ES-I3 (cell line): ENCODE results near the gene CRTC3.

ENCODE experiments used
- H3K36me3 ChIP-seq: 2 replicates; pipeline ENCODE4 v1.6.1; 2013; ENCODE audit warnings: mild to moderate bottlenecking, low read length, control low read depth, moderate library complexity; ENCODE audit not compliant: insufficient read depth
- H3K4me1 ChIP-seq: 2 replicates; pipeline ENCODE4 v1.6.1; 2013; ENCODE audit warnings: mild to moderate bottlenecking, control low read depth, low read length; ENCODE audit not compliant: insufficient read depth
- H3K9ac ChIP-seq: 2 replicates; pipeline ENCODE4 v1.6.1; 2013; ENCODE audit warnings: low read depth, mild to moderate bottlenecking, low read length, moderate library complexity
- H3K9me3 ChIP-seq: 2 replicates; pipeline ENCODE4 v1.6.1; 2013; ENCODE audit warnings: mild to moderate bottlenecking, low read length, moderate library complexity; ENCODE audit not compliant: control insufficient read depth, insufficient read depth

Gene CRTC3

DNA sequence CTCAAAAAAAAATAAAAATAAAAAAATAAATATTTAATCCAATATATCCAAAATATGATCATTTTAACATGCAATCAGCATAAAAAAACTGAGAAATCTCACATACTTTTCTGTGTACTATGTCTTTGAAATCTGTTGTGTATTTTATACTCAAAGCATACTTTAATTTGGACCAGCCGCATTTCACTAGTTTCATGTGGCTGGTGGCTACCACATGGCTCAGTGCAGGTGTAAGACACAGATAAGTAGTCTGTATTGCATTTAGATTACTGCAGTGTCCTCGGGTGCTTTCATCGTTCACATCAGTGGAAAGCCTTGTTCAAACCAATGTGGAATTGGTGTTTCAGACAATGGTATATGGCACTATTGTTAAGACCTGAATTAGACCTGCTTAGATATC lies 11.0 kb downstream of the CRTC3 start:
- Histone ChIP-seq H3K9ac (no peak overlapping the region), H3K36me3 (no peaks in the 10 kb centered on the region), H3K9me3 (no peaks in the 10 kb centered on the region), H3K4me1 (peaks cover 6% of the 10 kb centered on the region)

DNA sequence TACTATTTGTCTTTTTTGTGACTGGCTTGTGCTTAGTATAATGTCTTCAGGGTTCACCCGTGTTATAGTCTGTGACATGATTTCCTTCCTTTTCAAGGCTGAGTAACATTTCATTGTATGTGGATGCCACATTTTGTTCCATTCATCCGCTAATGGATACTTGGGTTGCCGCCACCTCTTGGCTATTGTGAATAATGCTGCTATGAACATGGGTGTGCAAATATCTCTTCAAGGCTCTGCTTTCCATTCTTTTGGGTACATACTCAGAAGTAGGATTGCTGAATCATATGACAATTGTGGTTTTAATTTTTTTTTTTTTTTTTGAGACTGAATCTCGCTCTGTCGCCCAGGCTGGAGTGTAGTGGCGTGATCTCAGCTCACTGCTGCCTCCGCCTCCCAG lies 15.4 kb downstream of the CRTC3 start:
- Histone ChIP-seq H3K9ac (no peak overlapping the region), H3K9me3 (no peaks in the 10 kb centered on the region), H3K36me3 (no peaks in the 10 kb centered on the region), H3K4me1 (no peaks in the 10 kb centered on the region)

DNA sequence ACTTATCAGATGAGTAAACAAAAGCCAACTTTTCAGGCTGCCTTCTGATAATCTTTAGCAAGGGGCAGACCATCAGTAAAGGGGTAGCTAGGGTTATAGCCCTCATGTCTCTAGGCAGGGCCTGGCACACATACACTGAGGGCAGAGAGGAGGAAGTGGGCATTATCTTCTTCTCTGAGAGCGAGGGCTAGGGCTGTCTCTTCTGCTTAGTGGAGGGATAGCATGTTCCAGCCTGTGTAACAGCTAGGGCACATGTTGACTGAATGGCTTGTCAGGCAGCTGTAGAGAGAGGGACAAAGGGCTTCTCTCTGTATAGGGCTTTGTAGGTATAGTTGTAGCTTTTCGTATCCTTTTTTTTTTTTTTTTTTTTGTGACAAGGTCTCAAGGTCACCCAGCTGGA lies 17.8 kb downstream of the CRTC3 start:
- Histone ChIP-seq H3K9ac (no peak overlapping the region), H3K4me1 (no peaks in the 10 kb centered on the region), H3K36me3 (no peaks in the 10 kb centered on the region), H3K9me3 (no peaks in the 10 kb centered on the region)

DNA sequence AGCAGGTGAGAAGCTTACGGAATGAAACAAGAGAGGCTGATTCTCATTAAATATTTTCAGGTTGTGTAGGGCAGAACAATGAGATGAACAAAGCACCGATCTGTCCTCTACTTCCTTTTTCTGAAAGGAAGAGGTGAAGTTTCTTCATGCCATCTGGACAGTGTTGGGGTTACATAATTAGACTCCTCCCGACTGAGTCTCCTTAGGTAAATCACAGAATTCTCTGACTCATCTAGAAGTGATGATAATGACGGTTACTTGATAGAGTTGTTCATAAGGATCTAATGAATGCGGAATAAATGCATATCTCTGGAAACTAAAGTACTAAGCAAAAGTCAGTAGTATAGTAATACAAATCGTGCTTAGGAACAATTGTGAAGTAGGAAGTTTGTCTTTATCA lies 21.2 kb downstream of the CRTC3 start:
- Histone ChIP-seq H3K9ac (no peak overlapping the region), H3K4me1 (no peaks in the 10 kb centered on the region), H3K9me3 (no peaks in the 10 kb centered on the region), H3K36me3 (no peaks in the 10 kb centered on the region)

DNA sequence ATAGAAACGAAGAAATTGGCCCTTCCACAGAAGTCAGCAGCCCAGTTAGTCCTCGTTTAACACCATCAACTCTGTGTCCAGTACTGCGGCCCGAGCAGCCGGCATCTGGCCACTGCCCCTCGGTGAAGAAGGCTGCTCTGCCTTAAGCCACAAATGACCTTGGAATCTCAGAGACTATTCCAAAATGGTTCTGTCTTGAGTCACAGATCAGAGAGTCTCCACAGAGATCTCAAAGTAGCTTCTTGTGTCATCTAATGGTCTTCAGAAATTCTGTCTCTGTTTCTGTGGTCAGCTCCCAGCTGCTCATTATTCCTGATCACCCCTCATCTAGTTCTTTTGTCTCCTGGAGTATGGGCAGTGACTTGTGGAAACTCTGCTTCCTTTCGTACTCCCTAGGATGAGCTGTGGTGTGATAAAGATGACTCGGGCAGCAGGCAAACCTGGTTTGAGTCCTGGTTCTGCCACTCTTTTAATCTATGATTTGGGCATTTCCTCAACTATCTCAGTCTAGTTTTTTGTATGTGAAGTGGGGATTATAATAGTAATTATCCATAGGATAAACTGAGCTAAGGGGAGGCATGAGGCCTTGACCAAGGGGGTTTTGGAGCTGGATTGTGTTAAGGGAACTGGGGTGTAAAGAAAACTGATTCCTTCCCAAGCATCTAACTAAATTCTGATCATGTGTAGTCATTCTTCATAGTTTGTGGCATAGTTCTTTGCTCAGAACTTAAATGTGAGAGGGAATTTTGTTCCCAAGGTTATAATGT lies 22.6 kb downstream of the CRTC3 start:
- H3K9me3 ChIP-seq, result no peaks in the 10 kb centered on the region
- H3K36me3 ChIP-seq, result no peaks in the 10 kb centered on the region
- 0 out of 2 replicates have a peak, but pooled peaks cover 3% of the 10 kb centered on the region for H3K4me1 ChIP-seq
- H3K9ac ChIP-seq, result no peak overlapping the region

DNA sequence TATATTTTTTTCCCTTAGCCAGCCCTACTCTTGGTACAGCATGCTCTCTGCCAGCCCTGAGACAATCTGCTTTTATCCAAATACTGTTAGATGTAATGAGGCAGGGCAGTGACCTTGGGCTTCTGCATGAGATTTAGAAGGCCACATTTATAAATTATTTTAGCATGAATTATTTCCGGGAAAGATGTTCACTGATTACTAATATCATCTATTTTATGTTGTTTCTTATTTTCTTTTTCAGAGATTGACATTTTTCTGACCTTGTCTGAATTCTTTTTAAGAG lies 23.1 kb downstream of the CRTC3 start:
- Histone ChIP-seq H3K9me3 (no peaks in the 10 kb centered on the region), H3K36me3 (no peaks in the 10 kb centered on the region), H3K9ac (no peak overlapping the region), H3K4me1 (peaks cover 7% of the 10 kb centered on the region; the same call in 1 of the 2 replicates)

DNA sequence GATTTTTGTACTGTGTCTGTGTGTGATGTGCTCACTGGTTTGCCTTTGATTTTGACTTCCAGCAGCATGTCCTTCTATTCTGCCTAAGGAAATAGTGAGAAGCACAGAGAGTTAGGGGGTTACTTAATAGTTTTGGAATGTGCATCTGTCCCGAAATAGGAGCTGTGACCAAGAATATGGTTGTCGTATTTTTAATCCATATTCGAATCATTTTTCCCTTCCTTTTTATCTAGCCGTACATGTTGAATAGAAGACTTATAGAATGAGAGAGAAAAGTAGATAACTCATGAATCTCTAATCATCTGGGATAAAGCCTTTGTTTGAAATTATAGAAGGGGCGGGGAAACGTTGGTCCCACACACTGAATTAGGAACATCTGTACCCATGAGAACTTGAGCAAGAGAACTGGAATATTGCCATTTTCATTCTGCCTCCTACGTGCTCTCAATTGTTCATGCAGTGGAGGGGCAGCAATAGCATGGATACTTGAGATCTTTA lies 23.6 kb downstream of the CRTC3 start:
- H3K4me1 ChIP-seq, result peaks cover 7% of the 10 kb centered on the region; the same call in 1 of the 2 replicates
- H3K9me3 ChIP-seq, result no peaks in the 10 kb centered on the region
- H3K9ac ChIP-seq, result no peak overlapping the region
- no peaks in the 10 kb centered on the region for H3K36me3 ChIP-seq

DNA sequence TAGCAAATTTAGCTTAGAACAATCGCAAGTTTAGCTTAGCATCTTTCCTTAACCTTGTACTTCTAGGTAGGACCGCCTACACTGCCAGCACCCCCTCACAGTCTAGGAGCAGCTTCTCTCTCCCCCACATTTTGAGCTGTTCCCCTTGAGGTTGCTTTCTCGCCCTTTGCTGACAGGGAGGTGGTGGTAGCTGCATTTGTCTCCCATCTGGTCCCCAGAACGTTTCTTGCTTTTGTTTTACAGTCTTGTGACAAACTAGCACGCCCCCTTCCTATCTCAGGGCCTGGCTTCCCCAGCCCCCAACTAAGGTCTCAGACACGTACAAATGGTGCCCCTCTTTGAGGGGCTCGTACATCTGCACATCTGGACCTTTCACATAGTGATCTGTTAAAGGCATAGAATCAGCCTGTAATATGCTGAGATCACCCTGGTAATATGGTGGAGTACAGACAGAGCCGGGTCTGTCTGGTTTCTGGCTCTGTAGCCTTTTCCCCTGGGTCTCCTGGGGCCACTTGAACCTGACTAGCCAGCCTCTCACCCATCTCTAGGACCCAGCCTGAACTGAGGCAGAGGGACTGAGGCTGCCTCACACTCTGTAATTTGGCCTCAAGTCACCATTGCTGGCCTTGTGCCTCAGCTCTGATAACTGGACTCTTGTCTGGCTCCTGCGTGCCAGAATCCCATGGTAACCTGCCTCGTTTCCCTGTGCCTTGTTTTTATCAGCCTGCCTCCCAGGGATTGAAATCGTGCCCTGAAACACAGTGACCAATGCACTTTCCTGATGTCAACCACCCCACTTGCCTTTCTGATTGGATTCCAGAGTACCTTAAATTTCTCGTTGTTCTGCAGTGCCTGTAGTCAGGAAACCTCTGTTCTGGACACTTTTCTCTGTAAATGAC lies 27.7 kb downstream of the CRTC3 start:
- Histone ChIP-seq H3K9me3 (no peaks in the 10 kb centered on the region), H3K36me3 (no peaks in the 10 kb centered on the region), H3K9ac (no peak overlapping the region), H3K4me1 (peaks cover 7% of the 10 kb centered on the region; the same call in 1 of the 2 replicates)

DNA sequence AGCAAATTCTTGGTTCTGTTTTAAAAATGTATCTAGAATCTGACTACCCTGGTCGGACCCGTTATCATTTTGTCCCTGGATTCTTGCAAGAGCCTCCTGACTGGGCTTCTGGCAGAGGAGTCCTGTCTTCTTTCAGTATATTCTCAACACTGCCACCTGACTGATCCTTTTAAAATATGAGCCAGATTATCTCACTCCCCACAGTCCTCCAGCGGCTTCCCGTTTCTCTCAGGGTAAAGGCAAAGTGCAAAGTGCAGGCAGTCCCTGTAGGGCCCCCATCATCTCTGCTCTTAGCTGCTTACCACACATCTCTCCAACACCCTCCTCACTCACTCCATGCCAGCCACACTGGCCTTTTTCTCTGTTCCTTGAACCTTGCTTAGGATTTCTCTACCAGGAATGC lies 28.4 kb downstream of the CRTC3 start:
- Histone ChIP-seq H3K9me3 (no peaks in the 10 kb centered on the region), H3K4me1 (peaks cover 7% of the 10 kb centered on the region; the same call in 1 of the 2 replicates), H3K9ac (no peak overlapping the region)

DNA sequence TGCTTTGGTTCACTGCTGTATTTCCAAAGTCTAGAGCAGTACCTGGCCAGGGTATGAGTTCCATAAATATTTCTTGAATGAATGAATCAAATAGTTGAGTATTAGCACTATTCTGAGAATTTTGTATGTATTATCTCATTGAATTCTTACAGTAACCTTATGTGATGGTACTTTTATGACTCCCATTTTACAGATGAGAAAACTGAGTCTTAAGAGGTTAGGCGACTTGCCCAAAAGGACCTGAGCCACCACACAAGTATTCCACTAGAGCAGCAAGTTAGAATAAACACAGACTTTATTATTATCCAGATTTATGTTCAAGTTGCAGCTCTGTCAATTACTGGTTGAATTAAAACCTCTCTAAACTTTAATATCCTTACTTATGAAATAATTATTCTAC lies 29.4 kb downstream of the CRTC3 start:
- Histone ChIP-seq H3K4me1 (peaks cover 7% of the 10 kb centered on the region; the same call in 1 of the 2 replicates), H3K9me3 (no peaks in the 10 kb centered on the region), H3K36me3 (no peaks in the 10 kb centered on the region), H3K9ac (no peak overlapping the region)

More for the DNA sequence above, 28.4 kb downstream of the CRTC3 start:
- no peaks in the 10 kb centered on the region for H3K36me3 ChIP-seq

DNA sequence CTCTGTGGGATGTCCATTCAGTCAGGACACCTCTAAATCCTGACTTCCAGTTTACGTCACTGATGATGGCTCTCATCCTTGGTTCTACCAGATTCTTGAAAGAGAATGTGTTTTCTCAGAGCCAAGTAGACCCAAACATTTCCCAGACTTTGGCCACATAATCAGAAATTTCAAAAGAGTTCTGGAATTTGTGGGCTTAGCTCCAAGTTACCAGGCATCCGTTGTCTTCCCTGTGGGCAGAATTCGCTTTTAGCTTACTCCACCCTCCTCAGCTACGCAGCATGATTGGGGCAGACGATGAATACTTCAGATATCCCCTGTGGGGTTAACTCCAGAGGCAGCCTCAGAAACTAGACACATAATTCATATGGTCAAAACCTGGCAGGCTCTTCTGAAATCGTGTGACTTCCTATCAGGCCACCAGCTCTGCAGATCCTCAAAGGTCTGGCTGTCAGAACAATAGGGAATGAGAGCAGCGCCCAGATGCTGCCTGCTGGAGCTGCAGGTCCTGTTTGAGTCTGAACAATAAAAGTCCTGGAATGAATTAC lies 30.6 kb downstream of the CRTC3 start:
- Histone ChIP-seq H3K9ac (no peak overlapping the region), H3K9me3 (no peaks in the 10 kb centered on the region), H3K4me1 (peaks cover 7% of the 10 kb centered on the region; the same call in 1 of the 2 replicates), H3K36me3 (no peaks in the 10 kb centered on the region)

DNA sequence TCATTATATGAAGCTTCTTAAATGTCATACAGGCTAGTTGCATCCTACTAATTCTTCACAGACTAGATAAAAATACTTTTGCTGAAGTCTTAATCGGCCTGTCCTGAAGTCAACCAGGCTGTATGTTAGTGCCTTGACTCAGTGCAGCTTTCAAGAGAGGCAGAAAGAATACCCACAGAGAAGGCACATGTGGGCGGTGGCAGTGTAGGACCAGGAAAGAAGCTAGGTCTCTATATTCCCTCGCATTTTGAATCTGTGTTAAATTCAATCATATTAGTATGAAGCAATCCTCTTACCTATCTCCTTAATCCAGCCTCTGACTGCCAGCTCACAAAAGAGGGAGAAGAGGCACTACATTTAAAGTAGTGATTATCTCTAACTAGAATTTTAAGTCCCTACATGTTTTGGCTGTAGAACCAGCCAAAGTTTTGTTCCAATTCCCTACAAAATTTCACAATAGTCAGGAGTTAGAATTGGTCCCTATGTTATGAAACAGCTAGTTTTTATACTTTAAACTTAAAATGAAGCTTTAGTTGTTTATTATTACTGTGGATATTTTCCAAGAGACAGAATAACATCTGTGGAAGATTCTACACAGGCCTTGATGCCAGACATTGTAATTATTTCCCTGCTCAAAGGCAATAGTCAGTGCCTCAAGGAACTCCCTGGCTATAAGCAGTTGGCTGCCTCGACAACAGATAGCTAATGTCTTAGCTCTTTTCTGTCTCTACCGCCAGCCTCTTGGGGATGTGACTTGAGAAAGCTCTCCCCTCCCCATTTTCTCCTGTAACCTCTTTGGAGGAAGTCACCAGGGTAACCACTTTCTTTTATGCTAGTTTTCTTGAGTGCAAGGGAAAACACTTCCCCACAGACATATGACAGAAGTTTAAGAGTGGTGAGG lies 31.9 kb downstream of the CRTC3 start:
- peaks cover 7% of the 10 kb centered on the region; the same call in 1 of the 2 replicates for H3K4me1 ChIP-seq
- no peaks in the 10 kb centered on the region for H3K36me3 ChIP-seq
- no peak overlapping the region for H3K9ac ChIP-seq
- H3K9me3 ChIP-seq, result no peaks in the 10 kb centered on the region

DNA sequence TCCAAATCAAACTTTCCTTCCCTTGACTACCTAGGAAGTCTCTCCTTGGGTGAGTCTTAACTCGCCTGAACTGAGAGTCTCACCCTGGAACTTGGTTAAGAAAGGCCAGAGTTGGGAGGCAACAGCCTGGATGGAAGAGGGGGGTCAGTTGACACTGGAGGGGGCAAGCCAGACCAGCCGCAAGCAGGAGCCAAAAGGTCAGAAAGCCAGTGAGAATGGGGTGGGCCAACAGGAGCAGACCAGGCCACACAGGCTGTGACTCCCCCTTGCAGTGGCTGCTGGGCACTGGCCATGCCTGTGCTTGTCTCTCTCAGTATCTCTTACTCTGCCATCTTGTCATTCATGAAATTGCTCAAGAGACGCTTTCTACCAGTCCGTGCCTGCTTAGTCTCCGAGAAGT lies 32.9 kb downstream of the CRTC3 start:
- H3K9ac ChIP-seq, result no peak overlapping the region

DNA sequence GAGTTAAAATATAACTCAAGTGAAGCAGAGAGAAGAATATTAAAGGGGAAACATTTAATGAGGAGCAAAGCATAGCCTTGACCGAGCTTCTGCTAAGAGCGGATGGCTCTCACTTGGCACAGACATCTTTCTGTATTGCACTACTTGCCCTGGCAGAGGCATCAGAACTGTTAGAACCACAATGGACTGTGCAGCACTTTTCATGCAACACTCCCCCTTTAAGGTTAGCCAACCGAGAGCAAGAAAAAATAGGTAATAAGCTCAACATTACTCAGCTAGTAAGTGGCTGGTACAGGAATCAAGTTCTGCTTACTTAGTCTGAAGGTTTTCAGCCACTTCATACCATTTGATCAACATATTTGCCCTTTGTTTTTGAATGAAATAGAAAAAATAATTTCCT lies 33.7 kb downstream of the CRTC3 start:
- no peak overlapping the region for H3K9ac ChIP-seq
- H3K36me3 ChIP-seq, result no peaks in the 10 kb centered on the region
- no peaks in the 10 kb centered on the region for H3K9me3 ChIP-seq
- H3K4me1 ChIP-seq, result no peaks in the 10 kb centered on the region

More for the DNA sequence above, 32.9 kb downstream of the CRTC3 start:
- no peaks in the 10 kb centered on the region for H3K9me3 ChIP-seq
- peaks cover under 1% of the 10 kb centered on the region; the same call in 1 of the 2 replicates for H3K4me1 ChIP-seq
- no peaks in the 10 kb centered on the region for H3K36me3 ChIP-seq
